Natural killer cell (primary cell): ENCODE results near the gene CLDND1. TPM values are rescaled to one million over a fixed set of nuclear protein-coding genes. Genes with fewer than 3 reads are reported as not detected.

Experiments
- ATAC-seq, 3 donors: fragments of 150-1000 bp in 2 of 3; fragments of 200-7000 bp in 1 of 3; cut with Tn5 transposase; 1 replicate in 1 of 3; 2 replicates in 2 of 3; pipeline ENCODE4 v1.10.0; 2021; ENCODE audit warnings: mild to moderate bottlenecking in 2 of 3, moderate library complexity in 2 of 3
- DNase-seq, 2 donors: peaks; one replicate each; pipeline versions ENCODE4 v3.0.0 to v3.0.0-alpha.2; 2013 to 2021; ENCODE audit warnings: mixed read lengths in 1 of 2
- H3K27ac ChIP-seq: one replicate; pipeline ENCODE4 v1.5.1; 2013; ENCODE audit warnings: mild to moderate bottlenecking, low read length
- H3K27me3 ChIP-seq: one replicate; pipeline ENCODE4 v1.6.1; 2013; ENCODE audit warnings: low read length; ENCODE audit not compliant: control insufficient read depth, insufficient read depth
- H3K36me3 ChIP-seq: one replicate; pipeline ENCODE4 v1.6.1; 2013; ENCODE audit warnings: low read length; ENCODE audit not compliant: control insufficient read depth, insufficient read depth
- H3K4me1 ChIP-seq: one replicate; pipeline ENCODE4 v1.6.1; 2013; ENCODE audit warnings: low read length; ENCODE audit not compliant: control insufficient read depth, insufficient read depth
- H3K4me3 ChIP-seq: one replicate; pipeline ENCODE4 v1.5.1; 2013; ENCODE audit warnings: low read length
- H3K9me3 ChIP-seq: one replicate; pipeline ENCODE4 v1.6.1; 2013; ENCODE audit warnings: low read length; ENCODE audit not compliant: control insufficient read depth, insufficient read depth
- H3K27ac Mint-ChIP-seq, 2 donors: one replicate each; pipeline ENCODE4 v1.8.0; 2022; ENCODE audit warnings: mild to moderate bottlenecking in 2 of 2, mixed read lengths in 2 of 2, moderate library complexity in 1 of 2
- H3K27me3 Mint-ChIP-seq, 2 donors: one replicate each; pipeline ENCODE4 v1.8.0; 2022; ENCODE audit warnings: low read depth in 2 of 2, mixed read lengths in 2 of 2
- H3K36me3 Mint-ChIP-seq: one replicate; pipeline ENCODE4 v1.8.0; 2022; ENCODE audit warnings: mixed read lengths
- H3K4me1 Mint-ChIP-seq, 2 donors: one replicate each; pipeline ENCODE4 v1.8.0; 2022; ENCODE audit warnings: mixed read lengths in 2 of 2
- H3K4me3 Mint-ChIP-seq: one replicate; pipeline ENCODE4 v1.8.0; 2022; ENCODE audit warnings: mild to moderate bottlenecking, moderate library complexity, mixed read lengths
- H3K9me3 Mint-ChIP-seq, 2 donors: one replicate each; pipeline ENCODE4 v1.8.0; 2022; ENCODE audit warnings: mixed read lengths in 2 of 2
- WGBS: methylation state at CpG from one replicate; pipeline ENCODE4 v1.1.7; 2013; ENCODE audit warnings: missing lambda C conversion rate; ENCODE audit not compliant: insufficient coverage; 5-methylcytosine and 5-hydroxymethylcytosine counted together
- intact Hi-C: fragments of 100-400 bp; cut with micrococcal nuclease; formaldehyde crosslinking; loops from one replicate; pipeline ENCODE4 v1.14.2; 2022
- total RNA-seq, 4 donors: library from RNA; stranded (reverse); fragments of 120-200 nt in 1 of 4; gene quantifications; one replicate each; pipeline versions ENCODE4 v1.2.3 to v1.2.4, GENCODE V29; 2013 to 2022
- TF ChIP-seq, protein P1 (sequence below): fragments of 200-600 bp; IDR thresholded peaks from one replicate; pipeline ENCODE4 v1.8.0; 2022; ENCODE audit warnings: antibody characterized with exemption

Gene CLDND1
- total RNA-seq, 3 donors from 2014 or later (not counting 1 experiment from before 2014, with no cell fraction given) = 175 to 220 (median 219) TPM

- WGBS = 94% methylated on average over 2 of the region's 4 CpGs
- Histone ChIP-seq H3K4me1 (peaks cover 8% of the 10 kb centered on the region), H3K27me3 (no peaks in the 10 kb centered on the region), H3K4me3 (no peak overlapping the region), H3K36me3 (no peaks in the 10 kb centered on the region), H3K9me3 (no peaks in the 10 kb centered on the region), H3K27ac (no peak overlapping the region)
- Mint-ChIP-seq H3K27me3 (no peaks in the 10 kb centered on the region), H3K4me3 (no peak overlapping the region), H3K36me3 (no peaks in the 10 kb centered on the region), H3K27ac (no peak overlapping the region), H3K9me3 (no peaks in the 10 kb centered on the region), H3K4me1 (peaks cover 11% of the 10 kb centered on the region in 2 donors)
- TF ChIP-seq, protein P1, sequence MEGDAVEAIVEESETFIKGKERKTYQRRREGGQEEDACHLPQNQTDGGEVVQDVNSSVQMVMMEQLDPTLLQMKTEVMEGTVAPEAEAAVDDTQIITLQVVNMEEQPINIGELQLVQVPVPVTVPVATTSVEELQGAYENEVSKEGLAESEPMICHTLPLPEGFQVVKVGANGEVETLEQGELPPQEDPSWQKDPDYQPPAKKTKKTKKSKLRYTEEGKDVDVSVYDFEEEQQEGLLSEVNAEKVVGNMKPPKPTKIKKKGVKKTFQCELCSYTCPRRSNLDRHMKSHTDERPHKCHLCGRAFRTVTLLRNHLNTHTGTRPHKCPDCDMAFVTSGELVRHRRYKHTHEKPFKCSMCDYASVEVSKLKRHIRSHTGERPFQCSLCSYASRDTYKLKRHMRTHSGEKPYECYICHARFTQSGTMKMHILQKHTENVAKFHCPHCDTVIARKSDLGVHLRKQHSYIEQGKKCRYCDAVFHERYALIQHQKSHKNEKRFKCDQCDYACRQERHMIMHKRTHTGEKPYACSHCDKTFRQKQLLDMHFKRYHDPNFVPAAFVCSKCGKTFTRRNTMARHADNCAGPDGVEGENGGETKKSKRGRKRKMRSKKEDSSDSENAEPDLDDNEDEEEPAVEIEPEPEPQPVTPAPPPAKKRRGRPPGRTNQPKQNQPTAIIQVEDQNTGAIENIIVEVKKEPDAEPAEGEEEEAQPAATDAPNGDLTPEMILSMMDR = no peak
- no peak for ATAC-seq
- intact Hi-C loops = no loop called here
- no peak for DNase-seq
Measured at GRCh38 chr3:98528474-98529346, 6.0 kb upstream of the CLDND1 start.

GRCh38 chr3:98525494-98525893 is 2.8 kb upstream of the CLDND1 start:
- WGBS = 46% methylated on average over 4 of the region's 6 CpGs
- no peaks in the 10 kb centered on the region for H3K9me3 Mint-ChIP-seq
- no peaks in the 10 kb centered on the region for H3K9me3 ChIP-seq
- peak overlapping the region; percentile 51 for H3K4me3 Mint-ChIP-seq
- H3K36me3 Mint-ChIP-seq = no peaks in the 10 kb centered on the region
- H3K27ac Mint-ChIP-seq = peak overlapping the region; percentile 48 to 80
- TF ChIP-seq, protein P1 = no peak
- no peak for ATAC-seq
- H3K27me3 ChIP-seq = no peaks in the 10 kb centered on the region
- peak in 1 of 2 donors; percentile 41 for DNase-seq
- intact Hi-C loops = no loop called here
- peaks cover 4% of the 10 kb centered on the region for H3K36me3 ChIP-seq
- peak overlapping the region; percentile 43 for H3K27ac ChIP-seq
- H3K27me3 Mint-ChIP-seq = no peaks in the 10 kb centered on the region
- peaks cover 34 to 35% of the 10 kb centered on the region in 2 donors for H3K4me1 Mint-ChIP-seq
- peaks cover 11% of the 10 kb centered on the region for H3K4me1 ChIP-seq
- no peak overlapping the region for H3K4me3 ChIP-seq

DNA sequence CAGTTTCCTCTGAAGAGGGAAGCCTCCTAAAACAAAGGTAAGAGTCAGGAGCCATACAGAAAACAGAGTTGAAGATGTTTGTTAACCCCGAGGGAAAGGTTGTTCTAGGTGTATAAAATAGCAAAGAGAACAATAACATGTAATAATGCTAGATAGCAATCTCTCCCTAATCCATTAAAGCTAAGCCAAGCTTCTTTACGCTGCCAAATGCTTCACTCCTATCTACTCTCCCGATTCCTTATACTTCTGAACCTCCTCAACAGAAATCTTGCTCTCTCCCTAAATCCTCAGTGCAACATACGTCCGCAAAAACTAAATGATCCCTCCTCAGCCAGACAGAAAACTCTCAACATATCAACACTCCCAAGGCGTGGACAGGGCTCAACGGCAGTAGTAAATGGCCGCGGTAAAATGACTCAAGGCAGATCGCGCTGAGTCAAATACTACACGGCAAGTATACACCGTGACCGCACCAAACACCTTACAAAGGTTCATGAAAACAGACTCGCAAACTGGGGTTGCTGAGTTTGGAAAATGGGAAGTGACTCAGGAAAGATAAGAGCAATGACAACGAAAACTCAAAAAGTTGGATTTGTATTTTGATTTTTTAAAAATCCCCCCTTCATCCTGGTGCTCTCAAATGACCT is 682 bp downstream of the CLDND1 start:
- intact Hi-C loops = loop anchor here (1.0 to 5.0 kb wide), 5 partner anchors 41 to 1740 kb away; partner anchors contain the start of genes ARL6, CPOX and TBC1D23
- Histone ChIP-seq H3K4me1 (peaks cover 15% of the 10 kb centered on the region), H3K27ac (peak overlapping the region; percentile 87), H3K27me3 (no peaks in the 10 kb centered on the region), H3K4me3 (peak overlapping the region; percentile 69), H3K9me3 (no peaks in the 10 kb centered on the region), H3K36me3 (peaks cover 37% of the 10 kb centered on the region)
- no peaks in the 10 kb centered on the region for H3K36me3 Mint-ChIP-seq
- H3K4me3 Mint-ChIP-seq = peak overlapping the region; percentile 83
- TF ChIP-seq, protein P1 = no peak
- peak overlapping the region; percentile 51 to 86 for H3K27ac Mint-ChIP-seq
- WGBS = under 1% methylated on average over 14 of the region's 16 CpGs
- H3K27me3 Mint-ChIP-seq = no peaks in the 10 kb centered on the region
- peak; percentile 51 to 72 for DNase-seq
- ATAC-seq = peak; percentile 34 to 63 (median 52)
- H3K9me3 Mint-ChIP-seq = no peaks in the 10 kb centered on the region
- H3K4me1 Mint-ChIP-seq = peaks cover 61 to 65% of the 10 kb centered on the region in 2 donors
